HepG2 (cell line): ENCODE results near the gene TPX2. TPM values are rescaled to one million over a fixed set of nuclear protein-coding genes. Genes with fewer than 3 reads are reported as not detected.

Source experiments
- AGO2 ChIP-seq: fragments of 200-400 bp; formaldehyde crosslinking; optimal IDR thresholded peaks from 2 replicates; pipeline ENCODE3; 2017; ENCODE audit warnings: mild to moderate bottlenecking, low read depth, low read length, moderate library complexity
- CENPX ChIP-seq: sonication (generic); formaldehyde crosslinking; IDR thresholded peaks from 2 replicates; pipeline ENCODE4 v1.9.0; 2021; ENCODE audit warnings: mild to moderate bottlenecking, missing genetic modification reagents, moderate library complexity
- FOXC1 ChIP-seq: sonication (generic); formaldehyde crosslinking; IDR thresholded peaks from 2 replicates; pipeline ENCODE4 v1.8.0; 2022; ENCODE audit warnings: mild to moderate bottlenecking, missing genetic modification reagents, borderline replicate concordance
- HOMEZ ChIP-seq: IDR thresholded peaks from 2 replicates; pipeline ENCODE4 v1.6.1; 2016; ENCODE audit warnings: low read depth
- RAD21 ChIP-seq: fragments of 450-650 bp; formaldehyde crosslinking; IDR thresholded peaks from 2 replicates; pipeline ENCODE4 v1.5.0; 2020; ENCODE audit warnings: mild to moderate bottlenecking
- RARG ChIP-seq: sonication (generic); formaldehyde crosslinking; IDR thresholded peaks from 2 replicates; pipeline ENCODE4 v1.4.0; 2020; ENCODE audit warnings: low read depth, mild to moderate bottlenecking, missing genetic modification reagents
- SAFB2 ChIP-seq: sonication (generic); formaldehyde crosslinking; IDR thresholded peaks from 2 replicates; pipeline ENCODE4 v1.5.1; 2020; ENCODE audit warnings: missing genetic modification reagents, low read depth, mild to moderate bottlenecking, borderline replicate concordance
- SMYD3 ChIP-seq: sonication (generic); formaldehyde crosslinking; IDR thresholded peaks from 2 replicates; pipeline ENCODE4 v1.8.1; 2023; ENCODE audit warnings: mild to moderate bottlenecking, missing genetic modification reagents
- SRY ChIP-seq: sonication (generic); formaldehyde crosslinking; IDR thresholded peaks from 2 replicates; pipeline ENCODE4 v1.8.0; 2022; ENCODE audit warnings: mild to moderate bottlenecking, missing genetic modification reagents
- TARDBP ChIP-seq: sonication (generic); formaldehyde crosslinking; IDR thresholded peaks from 2 replicates; pipeline ENCODE4 v1.8.0; 2022; ENCODE audit warnings: mild to moderate bottlenecking, missing genetic modification reagents
- THAP7 ChIP-seq: sonication (generic); formaldehyde crosslinking; IDR thresholded peaks from 2 replicates; pipeline ENCODE4 v1.8.1; 2023; ENCODE audit warnings: mild to moderate bottlenecking, missing genetic modification reagents
- THYN1 ChIP-seq: sonication (generic); formaldehyde crosslinking; IDR thresholded peaks from 2 replicates; pipeline ENCODE4 v1.8.1; 2023; ENCODE audit warnings: low read depth, mild to moderate bottlenecking, moderate library complexity, missing genetic modification reagents, borderline replicate concordance
- ZIK1 ChIP-seq: sonication (generic); formaldehyde crosslinking; IDR thresholded peaks from 2 replicates; pipeline ENCODE4 v1.5.0; 2020; ENCODE audit warnings: mild to moderate bottlenecking, low read depth, missing genetic modification reagents, borderline replicate concordance
- ZNF136 ChIP-seq: sonication (generic); formaldehyde crosslinking; IDR thresholded peaks from 2 replicates; pipeline ENCODE4 v1.8.1; 2022; ENCODE audit warnings: low read depth, mild to moderate bottlenecking, moderate library complexity, missing genetic modification reagents
- ZNF567 ChIP-seq: sonication (generic); formaldehyde crosslinking; IDR thresholded peaks from 2 replicates; pipeline ENCODE4 v1.8.1; 2023; ENCODE audit warnings: mild to moderate bottlenecking, missing genetic modification reagents, borderline replicate concordance
- ZNF687 ChIP-seq: sonication (generic); formaldehyde crosslinking; IDR thresholded peaks from 2 replicates; pipeline ENCODE4 v1.5.1; 2020; ENCODE audit warnings: mild to moderate bottlenecking, missing genetic modification reagents, moderate library complexity
- ZNF772 ChIP-seq: sonication (generic); formaldehyde crosslinking; IDR thresholded peaks from 2 replicates; pipeline ENCODE4 v1.5.0; 2020; ENCODE audit warnings: mild to moderate bottlenecking, missing genetic modification reagents
- ZNF780A ChIP-seq: sonication (generic); formaldehyde crosslinking; IDR thresholded peaks from 2 replicates; pipeline ENCODE4 v1.8.0; 2022; ENCODE audit warnings: mild to moderate bottlenecking, missing genetic modification reagents, moderate library complexity
- polyA plus RNA-seq, 8 experiments: library from polyadenylated mRNA; depleted of rRNA in 3 of 8; stranded (reverse) in 7 of 8; unstranded in 1 of 8; fragments of >200 nt; fragmentation: Illumina TruSeq in 4 of 8; extraction: Trizol in 4 of 8; gene quantifications; 2 replicates each; pipeline versions ENCODE4 v1.2.1 to v1.2.3, GENCODE V29; 2011 to 2016; ENCODE audit warnings: low read depth in 4 of 8, missing spikeins in 1 of 8, mixed read lengths in 1 of 8; ENCODE audit not compliant: insufficient read depth in 1 of 8
- total RNA-seq, 5 experiments: library from RNA; depleted of rRNA; stranded (reverse); fragments of >200 nt; fragmentation: Illumina TruSeq; extraction: Trizol; gene quantifications; 2 replicates each; pipeline ENCODE4 v1.2.3, GENCODE V29; 2016; ENCODE audit warnings: low read depth in 1 of 5
- TF ChIP-seq, protein P1 (sequence below): sonication (generic); formaldehyde crosslinking; IDR thresholded peaks from 2 replicates; pipeline ENCODE4 v1.4.0; 2020; ENCODE audit warnings: missing genetic modification reagents

Gene TPX2
- total and polyA plus RNA-seq, 2 of the 13 experiments (the other 11 are each of a cell fraction or from before 2014, with no cell fraction given), result 34.3 to 124 TPM

GRCh38 chr20:31705598-31706597, 33.2 kb upstream of the TPX2 start (continued):
- peak; percentile 32; the same call in 1 of the 2 replicates for TF ChIP-seq ZNF687 (CRISPR knock-in tag)
- 0 out of 2 replicates have a peak, but pooled peaks have one; percentile 22 for TF ChIP-seq RAD21
- 0 out of 2 replicates have a peak, but pooled peaks have one; percentile 61 for TF ChIP-seq THYN1 (CRISPR knock-in tag)
- TF ChIP-seq, protein P1, sequence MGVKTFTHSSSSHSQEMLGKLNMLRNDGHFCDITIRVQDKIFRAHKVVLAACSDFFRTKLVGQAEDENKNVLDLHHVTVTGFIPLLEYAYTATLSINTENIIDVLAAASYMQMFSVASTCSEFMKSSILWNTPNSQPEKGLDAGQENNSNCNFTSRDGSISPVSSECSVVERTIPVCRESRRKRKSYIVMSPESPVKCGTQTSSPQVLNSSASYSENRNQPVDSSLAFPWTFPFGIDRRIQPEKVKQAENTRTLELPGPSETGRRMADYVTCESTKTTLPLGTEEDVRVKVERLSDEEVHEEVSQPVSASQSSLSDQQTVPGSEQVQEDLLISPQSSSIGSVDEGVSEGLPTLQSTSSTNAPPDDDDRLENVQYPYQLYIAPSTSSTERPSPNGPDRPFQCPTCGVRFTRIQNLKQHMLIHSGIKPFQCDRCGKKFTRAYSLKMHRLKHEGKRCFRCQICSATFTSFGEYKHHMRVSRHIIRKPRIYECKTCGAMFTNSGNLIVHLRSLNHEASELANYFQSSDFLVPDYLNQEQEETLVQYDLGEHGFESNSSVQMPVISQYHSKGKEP, result 0 out of 2 replicates have a peak, but pooled peaks have one; percentile 67
- TF ChIP-seq ZNF136, result 0 out of 2 replicates have a peak, but pooled peaks have one; percentile 47
- TF ChIP-seq TARDBP (CRISPR knock-in tag), result peak; percentile 45
- TF ChIP-seq FOXC1, result peak; percentile 85
- peak; percentile 8 for TF ChIP-seq AGO2
- no peak for TF ChIP-seq ZNF780A (CRISPR knock-in tag)
- 0 out of 2 replicates have a peak, but pooled peaks have one; percentile 1 for TF ChIP-seq SAFB2 (CRISPR knock-in tag)
- TF ChIP-seq HOMEZ (CRISPR knock-in tag), result peak; percentile 10; the same call in 1 of the 2 replicates
- TF ChIP-seq ZIK1 (CRISPR knock-in tag), result 0 out of 2 replicates have a peak, but pooled peaks have one; percentile 4
- TF ChIP-seq THAP7 (CRISPR knock-in tag), result 0 out of 2 replicates have a peak, but pooled peaks have one; percentile 56
- no peak for TF ChIP-seq RARG
- TF ChIP-seq SMYD3 (CRISPR knock-in tag), result peak; percentile 80; the same call in 1 of the 2 replicates
- 0 out of 2 replicates have a peak, but pooled peaks have one; percentile 50 for TF ChIP-seq ZNF567 (CRISPR knock-in tag)
- peak; percentile 77; the same call in 1 of the 2 replicates for TF ChIP-seq SRY (CRISPR knock-in tag)
- 0 out of 2 replicates have a peak, but pooled peaks have one; percentile 1 for TF ChIP-seq ZNF772 (CRISPR knock-in tag)
- TF ChIP-seq CENPX (CRISPR knock-in tag), result no peak
